ENCODE data around the gene LMAN1L. TPM values are rescaled to one million over a fixed set of nuclear protein-coding genes. Genes with fewer than 3 reads are reported as not detected.

The LMAN1L gene
- total RNA-seq, 2 experiments from 2014 or later: 0.09 to 0.38 TPM

- peaks cover 61% of the 10 kb centered on the region for H3K79me2 ChIP-seq (ENCODE audit: insufficient read depth, low read depth, low read length)
- H3K9me3 ChIP-seq (ENCODE audit: low read length): peaks cover 16% of the 10 kb centered on the region
- DNase-seq (ENCODE audit: low spot score): no peak
- ChIA-PET POLR2A (interaction anchor here (1.0 to 2.5 kb wide), 7 partner anchors 12 to 83 kb away, joined by 3 to 21 read pairs (median 5); no protein-coding TSS in a partner anchor), CTCF (ENCODE audit: unreplicated experiment) (interaction anchor here (0.8 to 1.1 kb wide), 3 partner anchors 12 to 26 kb away, joined by 3 to 4 read pairs (median 3); no protein-coding TSS in a partner anchor)
- H3K4me2 ChIP-seq (ENCODE audit: low read length): peak overlapping the region; percentile 67
- no peaks in the 10 kb centered on the region for H3K9me2 ChIP-seq (ENCODE audit: insufficient read depth, low read length)
- peaks cover 38% of the 10 kb centered on the region for H3K4me1 ChIP-seq (ENCODE audit: insufficient read depth, low read length, poor library complexity, severe bottlenecking)
- BruUV-seq (replicated peaks): TSS peak; percentile 44
- no peak overlapping the region for H2AFZ ChIP-seq (ENCODE audit: low read length)
- intact Hi-C loops (cut with micrococcal nuclease; ENCODE audit: unreplicated experiment): no loop called here
- peaks cover 5% of the 10 kb centered on the region for H4K20me1 ChIP-seq (ENCODE audit: insufficient read depth, low read length)
- peaks cover 34% of the 10 kb centered on the region for H3K36me3 ChIP-seq (ENCODE audit: insufficient read depth, low read length)
- peak overlapping the region; percentile 38 for H3K4me3 ChIP-seq (ENCODE audit: low read depth, low read length, poor library complexity, severe bottlenecking)
- TF ChIP-seq EZH2phosphoT487 (IDR thresholded peaks at IDR 0.05; ENCODE audit: borderline replicate concordance, low read depth, low read length) (no peak), CTCF (conservative IDR thresholded peaks at IDR 0.05; ENCODE audit: low read length) (no peak)
- H3K27ac ChIP-seq (ENCODE audit: low read depth, low read length, poor library complexity, severe bottlenecking): peak overlapping the region; percentile 60
Measured at GRCh38 chr15:74870436-74871215, 58.0 kb downstream of the LMAN1L start.

GRCh38 chr15:74872702-74873035, 60.0 kb downstream of the LMAN1L start:
- no peak for TF ChIP-seq EZH2phosphoT487 (IDR thresholded peaks at IDR 0.05; ENCODE audit: borderline replicate concordance, low read depth, low read length)
- no peak for TF ChIP-seq CTCF (conservative IDR thresholded peaks at IDR 0.05; ENCODE audit: low read length)
- Histone ChIP-seq H3K9me3 (ENCODE audit: low read length) (peaks cover 14% of the 10 kb centered on the region), H3K4me3 (ENCODE audit: low read depth, low read length, poor library complexity, severe bottlenecking) (peak overlapping the region; percentile 74), H3K9me2 (ENCODE audit: insufficient read depth, low read length) (no peaks in the 10 kb centered on the region), H3K36me3 (ENCODE audit: insufficient read depth, low read length) (peaks cover 22% of the 10 kb centered on the region), H4K20me1 (ENCODE audit: insufficient read depth, low read length) (peaks cover 5% of the 10 kb centered on the region), H2AFZ (ENCODE audit: low read length) (no peak overlapping the region), H3K79me2 (ENCODE audit: insufficient read depth, low read depth, low read length) (peaks cover 48% of the 10 kb centered on the region), H3K27ac (ENCODE audit: low read depth, low read length, poor library complexity, severe bottlenecking) (peak overlapping the region; percentile 49), H3K4me1 (ENCODE audit: insufficient read depth, low read length, poor library complexity, severe bottlenecking) (peaks cover 38% of the 10 kb centered on the region), H3K4me2 (ENCODE audit: low read length) (peak overlapping the region; percentile 82)
- POLR2A ChIA-PET: interaction anchor here (2.5 kb wide), 1 partner anchor 11 kb away, joined by 8 read pairs; no protein-coding TSS in a partner anchor
- CTCF ChIA-PET (ENCODE audit: unreplicated experiment): no interaction called here
- intact Hi-C loops (cut with micrococcal nuclease; ENCODE audit: unreplicated experiment): loop anchor here (2.0 kb wide), 1 partner anchor 16 kb away; no protein-coding TSS in a partner anchor
- TSS peak; percentile 43 for BruUV-seq (replicated peaks)
- no peak for DNase-seq (ENCODE audit: low spot score)
